OCI-LY7 (cell line): ENCODE results near the gene MRPL46. TPM values are rescaled to one million over a fixed set of nuclear protein-coding genes. Genes with fewer than 3 reads are reported as not detected.
"Not testable (repeated sequence)": the region's sequence is repeated elsewhere in the genome, so short reads cannot be mapped to it uniquely, and the experiment has no call there.

Source experiments
- BruUV-seq: library from RNA; stranded (reverse); fragments of 400-500 nt; replicated peaks from 2 replicates; lab custom pipeline; 2021; lab: Mats Ljungman, UMichigan
- CTCF ChIA-PET: fragments of 300-600 bp; sonication (Branson Sonifier 250); formaldehyde crosslinking; loops from one replicate; lab custom pipeline; 2022; ENCODE audit warnings: antibody characterized with exemption; ENCODE audit not compliant: unreplicated experiment; lab: Charles Lee
- POLR2A ChIA-PET: fragments of 300-600 bp; sonication (Branson Sonifier 250); formaldehyde crosslinking; loops from one replicate; lab custom pipeline; 2022; ENCODE audit warnings: antibody characterized with exemption; lab: Charles Lee
- DNase-seq: peaks from one replicate; pipeline ENCODE4 v3.0.0-alpha.2; 2015; ENCODE audit warnings: low spot score
- H2AFZ ChIP-seq: fragments of 200-600 bp; sonication (generic), shearing (Covaris generic); 2 replicates; pipeline ENCODE4 v1.6.1; 2014; ENCODE audit warnings: mild to moderate bottlenecking, antibody characterized with exemption, low read length, moderate library complexity
- H3K27ac ChIP-seq: fragments of 200-600 bp; sonication (generic); 2 replicates; pipeline ENCODE4 v1.5.1; 2014; ENCODE audit warnings: mixed run types, low read depth, mild to moderate bottlenecking, moderate library complexity, low read length, inconsistent platforms; ENCODE audit not compliant: poor library complexity, severe bottlenecking
- H3K36me3 ChIP-seq: fragments of 200-600 bp; sonication (generic); 2 replicates; pipeline ENCODE4 v1.6.1; 2014; ENCODE audit warnings: mild to moderate bottlenecking, antibody characterized with exemption, low read length, moderate library complexity, mixed read lengths; ENCODE audit not compliant: insufficient read depth
- H3K4me1 ChIP-seq: fragments of 200-600 bp; sonication (generic); 2 replicates; pipeline ENCODE4 v1.5.1; 2014; ENCODE audit warnings: mild to moderate bottlenecking, low read length; ENCODE audit not compliant: insufficient read depth, poor library complexity, severe bottlenecking
- H3K4me2 ChIP-seq: fragments of 200-600 bp; sonication (generic); 2 replicates; pipeline ENCODE4 v1.6.1; 2014; ENCODE audit warnings: mild to moderate bottlenecking, low read length
- H3K4me3 ChIP-seq: fragments of 200-600 bp; sonication (generic); 2 replicates; pipeline ENCODE4 v1.5.1; 2014; ENCODE audit warnings: mild to moderate bottlenecking, low read depth, low read length; ENCODE audit not compliant: poor library complexity, severe bottlenecking
- H3K79me2 ChIP-seq: fragments of 200-600 bp; sonication (generic); 2 replicates; pipeline ENCODE4 v1.6.1; 2016; ENCODE audit warnings: low read depth, mild to moderate bottlenecking, low read length, moderate library complexity, mixed read lengths; ENCODE audit not compliant: insufficient read depth
- H3K9me2 ChIP-seq: fragments of 200-600 bp; sonication (generic); 2 replicates; pipeline ENCODE4 v1.6.1; 2016; ENCODE audit warnings: mild to moderate bottlenecking, low read length, mixed read lengths; ENCODE audit not compliant: insufficient read depth
- H3K9me3 ChIP-seq: fragments of 200-600 bp; sonication (generic); 2 replicates; pipeline ENCODE4 v1.6.1; 2014; ENCODE audit warnings: mild to moderate bottlenecking, mixed run types, low read length, mixed read lengths
- H4K20me1 ChIP-seq: fragments of 200-600 bp; sonication (generic); 2 replicates; pipeline ENCODE4 v1.6.1; 2014; ENCODE audit warnings: mild to moderate bottlenecking, antibody characterized with exemption, low read length, moderate library complexity, mixed read lengths; ENCODE audit not compliant: insufficient read depth
- CTCF ChIP-seq: fragments of 200-600 bp; sonication (generic); conservative IDR thresholded peaks from 2 replicates; pipeline ENCODE4 v1.5.1; 2014; ENCODE audit warnings: mild to moderate bottlenecking, antibody characterized with exemption, low read length, moderate library complexity, mixed read lengths
- EZH2phosphoT487 ChIP-seq: fragments of 200-600 bp; sonication (generic); IDR thresholded peaks from 2 replicates; pipeline ENCODE4 v1.6.1; 2018; ENCODE audit warnings: low read depth, borderline replicate concordance, mild to moderate bottlenecking, mixed run types, antibody characterized with exemption, low read length, moderate library complexity, mixed read lengths
- intact Hi-C: fragments of 100-400 bp; cut with micrococcal nuclease; formaldehyde crosslinking; loops from one replicate; pipeline ENCODE4 v1.10.0; 2022; ENCODE audit not compliant: unreplicated experiment
- total RNA-seq, 2 experiments: library from RNA; depleted of rRNA in 1 of 2; stranded (reverse); fragments of >200 nt in 1 of 2; shearing (Covaris generic) in 1 of 2; gene quantifications; 2 replicates each; pipeline ENCODE4 v1.2.3, GENCODE V29; 2014 to 2022

MRPL46 gene
- total RNA-seq, 2 experiments from 2014 or later: 30.4 to 37.2 TPM

- CTCF ChIA-PET: no interaction called here
- Histone ChIP-seq H3K4me2 (no peak overlapping the region), H3K79me2 (peaks cover 21% of the 10 kb centered on the region; the same call in 1 of the 2 replicates), H3K36me3 (peaks cover 71% of the 10 kb centered on the region), H2AFZ (no peak overlapping the region), H3K9me2 (no peaks in the 10 kb centered on the region), H4K20me1 (no peaks in the 10 kb centered on the region), H3K4me3 (no peak overlapping the region), H3K4me1 (peaks cover 19% of the 10 kb centered on the region), H3K9me3 (no peaks in the 10 kb centered on the region), H3K27ac (no peak overlapping the region)
- no TSS peak for BruUV-seq
- DNase-seq: no peak
- TF ChIP-seq CTCF: no peak
- TF ChIP-seq EZH2phosphoT487: no peak
- intact Hi-C loops: no loop called here
- POLR2A ChIA-PET: no interaction called here
These were observed 5.0 kb upstream of the MRPL46 start for GRCh38 chr15:88472225-88472624.

GRCh38 chr15:88470625-88471372 lies 3.6 kb upstream of the MRPL46 start:
- intact Hi-C loops: no loop called here
- Histone ChIP-seq H3K4me1 (peaks cover 26% of the 10 kb centered on the region), H3K79me2 (peaks cover 32% of the 10 kb centered on the region), H3K9me3 (no peaks in the 10 kb centered on the region), H3K4me2 (peak overlapping the region; percentile 24; the same call in 1 of the 2 replicates), H3K36me3 (peaks cover 57% of the 10 kb centered on the region), H3K27ac (no peak overlapping the region), H2AFZ (no peak overlapping the region), H3K9me2 (no peaks in the 10 kb centered on the region), H4K20me1 (peaks cover 8% of the 10 kb centered on the region; the same call in 1 of the 2 replicates), H3K4me3 (no peak overlapping the region)
- CTCF ChIA-PET: interaction anchor here (0.5 kb wide), 1 partner anchor 193 kb away, joined by 9 read pairs; no protein-coding TSS in a partner anchor
- POLR2A ChIA-PET: interaction anchor here (1.0 to 1.4 kb wide), 2 partner anchors 25 to 228 kb away, joined by 3 read pairs; no protein-coding TSS in a partner anchor
- no TSS peak for BruUV-seq
- peak; percentile 49 for TF ChIP-seq CTCF
- TF ChIP-seq EZH2phosphoT487: no peak
- DNase-seq: no peak

GRCh38 chr15:88469321-88469720 lies 2.1 kb upstream of the MRPL46 start:
- H3K79me2 ChIP-seq: peaks cover 41% of the 10 kb centered on the region
- intact Hi-C loops: loop anchor here (5.0 kb wide), 1 partner anchor 193 kb away; no protein-coding TSS in a partner anchor
- POLR2A ChIA-PET: interaction anchor here (0.6 to 0.8 kb wide), 2 partner anchors 10 to 242 kb away, joined by 3 to 4 read pairs; no protein-coding TSS in a partner anchor
- H4K20me1 ChIP-seq: peaks cover 8% of the 10 kb centered on the region; the same call in 1 of the 2 replicates
- CTCF ChIA-PET: no interaction called here
- peak overlapping the region; percentile 84 for H3K4me2 ChIP-seq
- no peak overlapping the region for H3K4me3 ChIP-seq
- peaks cover 31% of the 10 kb centered on the region for H3K4me1 ChIP-seq
- DNase-seq: no peak
- H2AFZ ChIP-seq: no peak overlapping the region
- no peak overlapping the region for H3K27ac ChIP-seq
- no peak for TF ChIP-seq CTCF
- no peak for TF ChIP-seq EZH2phosphoT487
- BruUV-seq: no TSS peak
- peaks cover 61% of the 10 kb centered on the region for H3K36me3 ChIP-seq
- no peaks in the 10 kb centered on the region for H3K9me3 ChIP-seq
- no peaks in the 10 kb centered on the region for H3K9me2 ChIP-seq

GRCh38 chr15:88468721-88469120 lies 1.5 kb upstream of the MRPL46 start:
- H3K79me2 ChIP-seq: peaks cover 41% of the 10 kb centered on the region
- BruUV-seq, H3K9me2 ChIP-seq, H4K20me1 ChIP-seq, DNase-seq, CTCF ChIA-PET, H3K9me3 ChIP-seq, H3K27ac ChIP-seq, H2AFZ ChIP-seq: not testable (repeated sequence)
- intact Hi-C loops: loop anchor here (5.0 kb wide), 1 partner anchor 194 kb away; no protein-coding TSS in a partner anchor
- peak overlapping the region; percentile 93 for H3K4me3 ChIP-seq
- H3K36me3 ChIP-seq: peaks cover 64% of the 10 kb centered on the region
- H3K4me1 ChIP-seq: peaks cover 31% of the 10 kb centered on the region
- peak overlapping the region; percentile 84 for H3K4me2 ChIP-seq
- POLR2A ChIA-PET: interaction anchor here (0.8 kb wide), 1 partner anchor 10 kb away, joined by 3 read pairs; no protein-coding TSS in a partner anchor
